CD4-positive, alpha-beta T cell treated with Interleukin-1 beta for 1 hour (primary cell): ENCODE results near the gene DTD1.

ENCODE experiments used
- DNase-seq, 2 donors: peaks; one replicate each; pipeline ENCODE4 v3.0.0-alpha.2; 2020 to 2022

Gene DTD1

DNA sequence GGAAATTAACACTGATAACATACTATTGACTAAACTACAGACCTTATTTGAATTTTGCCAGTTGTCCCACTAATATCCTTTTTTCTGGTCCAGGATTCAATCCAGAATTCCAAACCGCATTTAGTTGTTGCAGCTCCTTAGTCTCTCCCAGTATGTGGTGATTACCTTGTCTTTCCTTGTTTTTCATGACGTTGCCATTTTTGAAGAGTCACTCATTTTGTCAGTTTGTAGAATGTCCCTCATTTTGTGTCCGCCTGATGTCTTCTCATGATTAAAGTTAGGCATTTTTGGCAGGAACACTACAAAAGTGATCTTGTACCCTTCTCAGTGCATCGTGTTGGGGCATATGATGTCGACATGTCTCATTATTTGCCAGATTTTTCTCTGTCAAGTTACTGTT, 33.1 kb downstream of the DTD1 start:
- no peak for DNase-seq

GRCh38 chr20:18623156-18623910, 35.5 kb downstream of the DTD1 start:
- no peak for DNase-seq

DNA sequence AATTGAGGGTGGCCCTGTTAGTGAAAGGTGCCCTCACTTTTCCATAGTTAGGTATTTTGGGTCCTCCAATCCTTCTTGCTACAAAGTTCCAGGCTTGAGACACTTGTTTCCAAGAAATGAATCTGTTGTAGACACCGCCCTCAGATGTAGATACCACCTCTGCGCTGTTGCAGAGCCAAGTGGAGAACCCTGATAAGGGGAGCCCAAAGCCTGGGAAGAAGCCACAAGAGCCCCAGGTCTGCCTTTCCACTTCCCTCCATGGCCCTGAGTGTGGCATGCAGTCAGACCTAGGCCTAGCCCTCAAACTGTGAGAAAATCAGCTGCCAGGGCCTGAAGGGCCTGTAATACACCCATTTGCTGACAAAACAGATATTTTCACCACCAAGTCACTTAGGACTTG, 37.1 kb downstream of the DTD1 start:
- DNase-seq, result no peak

DNA sequence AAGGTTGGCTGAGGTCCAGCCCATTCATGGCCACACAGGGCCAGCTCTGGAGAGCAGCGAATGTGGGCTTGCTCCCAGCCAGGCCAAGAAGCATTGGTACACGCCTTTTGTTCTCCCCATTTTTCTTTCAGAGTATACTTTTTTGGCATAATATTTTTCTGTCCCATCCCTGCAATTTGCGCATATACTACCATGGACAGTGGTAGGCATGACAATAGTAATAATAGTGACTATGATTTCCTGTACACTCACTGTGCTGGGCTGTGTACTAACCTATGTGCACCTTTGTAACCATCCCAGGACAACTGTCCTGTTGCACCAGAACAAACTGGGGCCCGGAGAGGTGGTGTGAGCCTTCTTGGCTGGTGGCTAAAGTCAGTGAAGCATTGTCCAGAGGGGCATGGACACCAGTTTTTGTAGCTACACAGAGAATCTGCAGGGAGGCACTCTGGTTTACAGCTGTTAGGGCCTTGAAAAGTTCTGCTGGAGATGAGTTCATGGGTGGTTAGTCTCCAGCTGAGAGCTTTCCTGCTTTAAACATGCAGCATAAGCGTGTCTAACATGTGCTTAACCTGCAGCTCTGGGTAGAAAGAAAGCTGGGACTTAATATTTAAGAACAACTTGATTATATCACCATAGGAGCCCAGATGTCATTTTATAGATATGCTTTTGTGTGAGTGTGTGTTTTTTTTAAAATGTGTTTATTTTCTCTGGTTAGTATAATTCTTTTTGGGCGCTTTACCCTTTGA, 38.2 kb downstream of the DTD1 start:
- DNase-seq, result no peak

DNA sequence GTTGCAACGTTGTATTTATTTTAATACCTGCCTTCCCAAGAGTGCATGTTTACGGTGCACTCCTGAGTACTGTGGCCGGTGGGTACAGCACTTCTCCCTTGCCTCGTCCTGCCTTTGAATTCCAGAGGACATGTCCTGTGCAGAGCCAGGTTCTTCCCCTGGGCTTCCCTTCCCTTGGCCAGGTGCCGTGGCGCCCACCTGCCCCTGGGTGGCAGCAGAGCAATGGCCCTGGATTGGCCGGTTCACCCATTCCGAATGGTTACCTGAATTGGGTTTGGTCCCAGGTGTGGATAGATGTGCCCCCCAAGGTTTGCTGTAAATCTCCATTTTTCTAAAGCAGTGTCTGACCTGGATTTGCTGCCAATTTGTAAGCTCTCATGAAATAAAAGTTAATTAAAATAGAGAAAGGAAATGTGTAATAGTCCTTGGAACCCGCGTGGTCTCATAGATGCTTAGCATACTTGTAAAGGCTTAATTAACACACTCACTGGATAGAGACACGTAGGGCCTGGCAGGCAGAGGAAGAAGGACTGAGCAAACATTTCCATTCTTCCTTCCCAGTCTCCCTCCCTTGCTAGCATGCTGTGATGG, 40.6 kb downstream of the DTD1 start:
- DNase-seq, result no peak

DNA sequence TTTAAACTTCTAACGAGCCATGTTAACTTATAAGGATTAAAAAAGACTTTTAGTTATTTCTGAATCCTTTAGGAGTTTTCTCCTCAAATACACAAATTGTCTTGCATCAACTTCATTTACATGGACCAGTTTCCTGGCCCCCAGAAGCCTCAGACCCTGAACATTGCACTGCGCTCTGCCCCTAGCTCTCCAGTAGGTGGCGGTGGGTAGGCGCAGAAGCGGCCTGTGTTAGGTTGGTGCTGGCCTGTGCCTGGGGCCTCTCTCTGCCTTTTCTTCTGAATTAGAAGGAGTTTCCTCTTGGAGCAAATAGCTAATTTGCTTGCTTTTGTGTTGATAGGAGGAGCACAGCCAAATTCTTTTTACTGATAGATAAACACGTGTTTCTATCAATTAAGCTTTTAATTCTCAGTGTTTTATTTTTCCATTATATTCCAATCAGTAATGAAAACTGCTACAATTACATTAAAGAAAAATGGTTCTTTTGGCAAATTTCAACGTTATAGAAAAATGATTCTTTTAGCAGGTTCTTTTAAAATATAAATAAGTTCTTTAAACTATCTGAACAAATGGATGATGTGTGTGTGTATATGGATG, 44.4 kb downstream of the DTD1 start:
- peak; percentile 39 to 46 for DNase-seq

DNA sequence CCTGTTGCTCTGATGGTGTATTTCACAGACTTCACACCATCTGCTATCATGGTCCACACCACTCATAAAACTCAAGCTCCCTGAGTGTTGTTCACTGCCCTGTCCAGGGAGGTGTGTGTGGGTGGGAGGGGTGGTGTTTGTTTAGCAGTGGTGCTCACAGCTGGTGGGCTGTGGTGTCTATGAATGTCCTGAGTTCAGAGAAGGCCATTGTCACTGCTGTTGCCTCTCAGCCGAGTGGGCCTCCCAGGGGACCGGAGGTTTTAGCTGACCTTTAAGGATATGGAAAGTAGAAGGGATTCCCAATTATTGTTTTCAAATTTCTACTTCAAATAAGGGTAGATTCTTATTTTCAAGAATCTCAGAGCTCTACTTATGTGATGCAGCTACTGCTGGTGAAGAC, 45.6 kb downstream of the DTD1 start:
- no peak for DNase-seq

GRCh38 chr20:18634501-18634900, 46.6 kb downstream of the DTD1 start:
- no peak for DNase-seq

DNA sequence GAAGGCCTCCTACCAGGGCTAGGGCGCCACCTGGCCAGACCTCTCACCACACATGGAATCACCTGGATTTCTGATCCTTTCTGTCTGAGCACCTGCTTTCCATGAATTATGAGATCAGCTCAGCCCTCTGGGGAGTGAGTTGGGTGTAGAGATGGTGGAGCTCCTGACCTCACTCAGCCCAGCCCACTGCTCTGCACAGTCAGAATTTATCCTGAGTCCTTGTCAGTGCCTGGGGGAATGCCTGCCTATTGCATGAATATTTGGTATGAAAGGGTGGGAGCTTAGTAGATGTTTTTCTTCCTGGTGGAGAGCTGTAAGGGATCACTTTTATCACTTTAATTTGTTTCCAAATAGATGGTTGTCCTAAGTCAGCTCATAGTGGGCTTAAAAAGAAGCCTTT, 47.5 kb downstream of the DTD1 start:
- no peak for DNase-seq

DNA sequence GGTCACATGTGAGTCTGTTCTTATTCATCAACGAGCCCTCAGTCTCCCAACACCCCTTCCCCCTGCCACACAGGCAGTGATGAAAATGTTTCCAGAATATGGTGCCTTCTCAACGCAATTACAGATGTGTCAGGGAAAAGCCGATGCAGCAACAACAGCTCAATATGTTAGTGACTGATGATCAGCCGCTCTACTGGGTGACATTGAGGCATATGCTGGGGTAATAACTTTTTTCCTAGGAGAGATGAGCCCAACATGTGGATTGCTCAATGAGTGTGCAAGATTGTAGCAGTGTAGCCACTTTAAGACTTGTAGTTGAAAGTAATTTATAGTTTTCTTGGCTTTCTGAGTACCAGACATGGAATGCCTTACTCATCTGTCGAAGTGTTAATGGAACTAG, 49.4 kb downstream of the DTD1 start:
- no peak for DNase-seq

DNA sequence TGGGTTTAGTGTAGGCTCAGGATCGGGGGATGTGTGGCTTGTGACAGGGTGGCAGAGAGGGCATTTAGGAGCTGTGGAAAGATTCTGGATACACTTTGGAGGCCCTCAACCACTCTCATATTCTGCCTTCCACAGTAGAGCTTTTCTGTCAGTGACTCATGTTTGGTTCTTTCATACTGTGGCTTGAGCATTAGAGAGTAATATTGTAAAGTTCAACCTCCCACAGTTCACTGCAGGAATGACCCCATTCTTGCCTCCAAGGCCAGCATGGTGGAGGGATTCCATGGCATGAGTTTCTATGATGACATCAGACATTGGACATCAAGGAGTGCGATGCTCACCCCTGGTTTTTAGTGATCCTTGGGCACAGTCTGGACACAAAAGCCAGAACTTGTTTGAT, 50.9 kb downstream of the DTD1 start:
- DNase-seq, result no peak

DNA sequence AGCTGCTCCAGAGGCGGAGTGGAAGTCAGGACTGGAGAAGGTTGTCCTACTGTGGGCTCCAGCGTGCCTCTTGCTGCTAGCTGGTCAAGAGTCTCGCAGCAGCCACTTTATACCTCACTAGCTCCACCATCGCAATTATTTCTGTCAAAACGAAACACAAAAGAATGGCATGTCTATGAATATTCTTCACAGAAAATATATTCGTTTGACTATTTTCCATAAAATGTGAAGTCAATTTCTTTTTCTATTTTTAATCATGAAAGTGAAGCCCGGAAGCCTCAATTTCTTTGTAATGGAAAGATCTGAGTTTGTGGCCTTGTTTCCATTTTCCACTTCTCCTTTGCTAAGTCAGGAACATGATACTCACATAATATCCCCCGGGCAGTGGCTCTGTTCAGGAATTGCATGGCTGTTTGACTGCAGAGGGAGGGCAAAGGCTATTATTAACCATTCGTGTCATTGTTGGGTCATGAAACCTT, 51.7 kb downstream of the DTD1 start:
- no peak for DNase-seq

GRCh38 chr20:18645196-18645745, 57.4 kb downstream of the DTD1 start:
- DNase-seq, result no peak

GRCh38 chr20:18645851-18646250, 58.0 kb downstream of the DTD1 start:
- no peak for DNase-seq

- no peak for DNase-seq
These were observed 59.9 kb downstream of the DTD1 start for GRCh38 chr20:18647777-18648176.

DNA sequence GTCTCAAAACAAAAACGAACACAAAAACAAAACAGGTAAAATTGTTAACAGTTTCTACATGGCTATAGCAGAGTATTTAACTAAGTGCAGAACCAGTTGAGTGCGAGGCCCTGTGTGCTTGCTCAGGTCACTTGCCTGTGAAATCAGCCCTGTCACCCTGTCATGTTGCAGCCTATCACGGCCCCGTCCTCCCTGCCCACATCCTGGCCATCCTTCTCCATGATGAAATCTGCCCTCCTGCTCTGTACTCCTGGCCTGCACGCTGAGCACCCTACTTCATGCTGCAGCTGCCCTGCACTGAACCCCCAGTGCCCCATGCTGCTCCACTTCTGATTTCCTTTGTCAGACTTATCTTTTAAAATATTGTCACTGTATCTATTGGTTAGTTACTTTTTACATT, 62.4 kb downstream of the DTD1 start:
- DNase-seq, result no peak

DNA sequence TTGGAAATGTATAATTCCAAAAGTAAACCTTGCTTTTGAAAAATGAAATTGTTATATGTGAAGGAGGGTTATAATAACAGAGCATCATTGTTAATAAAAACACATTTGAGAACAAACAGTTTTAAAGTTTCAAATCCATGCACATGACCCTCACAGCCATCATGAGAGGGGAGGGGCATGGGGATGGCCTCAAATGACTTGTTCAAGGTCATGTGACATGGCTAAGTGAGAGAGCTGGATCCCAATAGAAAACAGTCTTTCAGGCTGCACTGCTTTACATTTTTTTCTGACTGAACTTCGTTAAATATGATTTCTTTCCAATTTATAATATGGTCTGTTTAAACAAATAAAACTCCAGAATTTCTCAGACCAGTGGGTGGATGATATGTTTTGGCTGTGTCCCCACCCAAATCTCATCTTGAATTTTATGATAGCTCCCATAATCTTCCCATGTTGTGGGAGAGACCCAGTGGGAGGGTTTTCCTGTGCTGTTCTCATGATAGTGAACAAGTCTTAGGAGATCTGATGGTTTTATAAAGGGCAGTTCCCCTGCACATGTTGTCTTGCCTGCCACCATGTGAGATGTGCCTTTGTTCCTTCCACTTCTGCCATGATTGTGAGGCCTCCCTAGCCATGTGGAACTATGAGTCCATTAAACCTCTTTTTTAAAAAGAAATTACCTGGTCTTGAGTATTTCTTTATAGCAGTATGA, 66.0 kb downstream of the DTD1 start:
- no peak for DNase-seq

GRCh38 chr20:18654448-18654773, 66.6 kb downstream of the DTD1 start:
- no peak for DNase-seq

DNA sequence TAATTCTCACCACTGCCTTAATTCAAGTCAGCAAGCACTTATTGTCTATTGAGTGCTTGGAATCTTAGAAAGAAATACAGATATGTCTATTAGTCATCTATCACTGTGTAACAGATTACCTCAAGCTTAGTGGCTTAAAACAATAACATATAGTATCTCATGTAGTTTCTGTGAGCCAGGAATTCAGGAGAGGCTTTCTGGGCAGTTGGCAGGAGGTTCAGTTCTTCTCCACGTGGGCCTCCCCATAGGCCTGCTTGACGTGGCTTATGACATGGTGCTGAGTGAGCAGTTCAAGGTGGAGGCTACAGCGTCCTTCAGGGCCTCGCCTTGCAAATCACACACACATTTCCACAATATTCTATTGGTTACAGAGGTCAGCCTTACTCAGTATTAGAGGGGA, 69.7 kb downstream of the DTD1 start:
- DNase-seq, result no peak

DNA sequence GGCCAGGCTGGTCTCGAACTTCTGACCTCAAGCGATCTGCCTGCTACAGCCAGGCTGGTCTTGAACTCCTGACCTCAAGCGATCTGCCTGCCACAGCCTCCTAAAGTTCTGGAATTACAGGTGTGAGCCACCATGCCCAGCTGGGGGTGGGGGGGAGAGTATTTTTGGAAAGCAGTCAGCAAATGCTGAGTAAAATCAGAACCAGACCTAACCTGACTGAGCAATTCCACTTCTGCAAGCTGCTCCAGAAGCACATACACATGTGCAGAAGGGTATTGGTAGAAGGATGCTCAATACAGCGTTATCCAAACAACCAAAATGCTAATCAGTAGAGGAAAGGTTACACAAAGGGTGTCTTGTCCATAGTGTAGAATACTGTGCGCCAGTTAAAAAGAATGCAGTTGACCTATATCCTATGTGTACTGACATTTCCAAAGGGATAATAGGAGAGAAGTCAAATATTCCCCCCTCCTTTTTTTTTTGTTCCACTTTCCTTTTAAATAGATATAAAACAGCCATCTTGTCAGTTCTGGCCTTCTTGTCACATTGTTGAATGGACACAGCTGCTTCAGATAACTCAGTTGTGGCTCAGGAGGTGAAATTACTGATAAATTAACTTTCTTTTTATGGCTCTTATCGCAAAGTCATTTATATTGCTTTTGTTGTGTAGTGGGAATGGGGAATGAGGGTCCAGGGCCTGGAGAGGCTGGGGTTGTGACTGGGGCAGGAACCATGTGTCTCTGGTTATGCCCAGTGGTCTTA, 74.6 kb downstream of the DTD1 start:
- no peak for DNase-seq

DNA sequence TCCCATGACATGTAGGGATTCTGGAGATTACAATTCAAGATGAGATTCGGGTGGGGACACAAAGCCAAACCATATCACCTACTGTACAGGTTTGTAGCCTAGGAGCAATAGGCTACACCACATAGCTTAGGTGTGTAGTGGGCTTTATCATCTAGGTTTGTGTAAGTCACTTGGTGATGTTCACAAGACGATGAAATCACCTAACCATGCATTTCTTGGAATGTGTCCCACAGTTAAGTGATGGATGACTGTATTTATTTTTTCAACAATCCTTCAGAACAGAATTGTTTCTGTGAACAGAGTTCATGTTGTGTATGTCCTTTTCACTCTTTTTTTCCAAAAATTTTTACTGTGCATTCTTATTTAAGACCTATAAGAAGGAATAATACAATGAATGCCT, 76.1 kb downstream of the DTD1 start:
- no peak for DNase-seq

DNA sequence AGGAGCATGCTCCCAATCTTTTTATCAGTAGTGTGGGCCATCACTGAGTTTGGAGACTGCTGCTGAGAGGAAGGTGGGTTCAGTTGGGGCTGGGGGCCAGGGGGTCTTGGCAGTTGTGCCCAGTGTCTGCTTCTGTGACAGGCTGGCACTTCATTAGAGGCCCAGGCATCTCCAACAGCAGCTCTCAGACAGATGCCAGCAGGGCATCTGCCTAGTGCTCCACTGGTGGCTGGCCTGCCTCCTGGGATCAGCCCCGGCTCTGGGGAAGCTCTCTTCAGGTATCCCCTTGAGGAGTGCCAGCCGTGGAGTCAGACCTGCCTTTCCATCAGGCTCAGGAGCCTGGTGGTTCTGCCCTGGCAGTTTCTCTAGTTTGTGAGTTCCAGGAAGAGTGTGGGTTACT, 77.3 kb downstream of the DTD1 start:
- DNase-seq, result no peak
